OCI-M1 (cell line): ENCODE results near the gene PIEZO2.
"Not testable (repeated sequence)": the region's sequence is repeated elsewhere in the genome, so short reads cannot be mapped to it uniquely, and the experiment has no call there.

Experiments used
- DNase-seq: peaks from one replicate; lab custom pipeline; 2025; lab: John Stamatoyannopoulos, UW

PIEZO2 gene

GRCh38 chr18:11149441-11150270, at the start of gene PIEZO2:
TSS of gene PIEZO2 (minus strand) at chr18:11149569. CDS start at chr18:11148588, 981 bp downstream.
- DNase-seq = no peak

- no peak for DNase-seq
Measured at GRCh38 chr18:11183637-11184036, 34.3 kb upstream of the PIEZO2 start.

GRCh38 chr18:11181629-11182028, 32.3 kb upstream of the PIEZO2 start:
- DNase-seq = not testable (repeated sequence)

- DNase-seq = no peak
Measured at GRCh38 chr18:11179959-11180519, 30.7 kb upstream of the PIEZO2 start.

GRCh38 chr18:11178951-11179549, 29.7 kb upstream of the PIEZO2 start:
- peak; percentile 89 for DNase-seq

- peak; percentile 34 for DNase-seq
Measured at GRCh38 chr18:11177382-11177781, 28.0 kb upstream of the PIEZO2 start.

GRCh38 chr18:11176481-11176881, 27.1 kb upstream of the PIEZO2 start:
- no peak for DNase-seq

- no peak for DNase-seq
Measured at GRCh38 chr18:11175266-11175979, 26.1 kb upstream of the PIEZO2 start.

- not testable (repeated sequence) for DNase-seq
Measured at GRCh38 chr18:11174179-11174578, 24.8 kb upstream of the PIEZO2 start.

GRCh38 chr18:11167778-11168177, 18.4 kb upstream of the PIEZO2 start:
- DNase-seq = no peak

GRCh38 chr18:11165952-11166351, 16.6 kb upstream of the PIEZO2 start:
- no peak for DNase-seq

- no peak for DNase-seq
Measured at GRCh38 chr18:11165138-11165537, 15.8 kb upstream of the PIEZO2 start.

- peak; percentile 66 for DNase-seq
Measured at GRCh38 chr18:11163665-11164064, 14.3 kb upstream of the PIEZO2 start.

GRCh38 chr18:11162889-11163288, 13.5 kb upstream of the PIEZO2 start:
- no peak for DNase-seq

- DNase-seq = no peak
Measured at GRCh38 chr18:11162462-11162861, 13.1 kb upstream of the PIEZO2 start.

- no peak for DNase-seq
Measured at GRCh38 chr18:11160313-11160712, 10.9 kb upstream of the PIEZO2 start.

GRCh38 chr18:11159844-11160243, 10.5 kb upstream of the PIEZO2 start:
- DNase-seq = no peak

GRCh38 chr18:11156978-11157377, 7.6 kb upstream of the PIEZO2 start:
- DNase-seq = no peak

- DNase-seq = no peak
Measured at GRCh38 chr18:11155034-11155759, 5.8 kb upstream of the PIEZO2 start.

GRCh38 chr18:11154368-11154989, 5.1 kb upstream of the PIEZO2 start:
- peak; percentile 85 for DNase-seq

- DNase-seq = no peak
Measured at GRCh38 chr18:11153097-11153496, 3.7 kb upstream of the PIEZO2 start.
